CD4-positive, alpha-beta T cell treated with Interleukin-6 for 4 hours (primary cell): ENCODE data around the gene SPTSSA.
"Not testable (repeated sequence)": the region's sequence is repeated elsewhere in the genome, so short reads cannot be mapped to it uniquely, and the experiment has no call there.

Source experiments
- DNase-seq: peaks from one replicate; pipeline ENCODE4 v3.0.0-alpha.2; 2020; ENCODE audit warnings: mixed read lengths

The SPTSSA gene

DNA sequence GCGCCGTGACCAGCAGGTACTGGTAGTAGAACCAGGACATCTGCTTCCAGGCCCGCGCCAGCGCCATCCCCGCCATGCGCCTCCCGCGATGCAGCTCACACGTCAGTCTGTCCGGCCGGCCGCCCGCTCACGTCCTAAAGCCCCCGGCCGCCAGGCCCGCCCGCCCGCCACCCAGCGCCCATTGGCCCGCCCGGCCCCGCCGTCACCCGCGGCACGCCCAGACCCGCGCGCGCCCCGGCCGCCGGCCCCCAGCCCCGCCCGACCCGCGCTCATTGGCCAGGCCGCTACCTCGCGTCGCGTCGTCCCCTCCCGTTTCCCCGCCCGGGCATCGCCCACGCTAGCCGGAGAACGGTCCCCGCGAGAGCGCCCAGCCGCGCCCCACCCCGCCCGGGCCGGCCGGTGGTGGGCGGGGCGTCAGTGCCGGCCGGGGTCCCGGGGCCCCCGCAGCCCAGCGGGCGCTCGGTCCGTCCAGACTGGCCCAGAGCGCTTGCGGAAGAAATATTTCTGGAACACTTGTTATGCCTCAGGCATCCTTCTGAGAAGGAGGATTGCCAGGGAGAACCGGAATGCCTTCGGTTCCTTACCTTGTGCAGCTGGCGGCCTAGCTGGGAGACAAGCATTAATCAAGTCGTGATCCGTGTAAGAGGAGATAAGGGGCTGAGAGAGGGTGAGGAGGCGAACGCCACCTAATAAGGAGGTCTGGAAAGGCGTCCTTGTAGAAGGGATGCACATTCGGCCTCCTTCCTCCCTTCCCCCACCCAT lies at the start of gene SPTSSA:
SPTSSA (minus strand) TSS at position 109 of the 762 bp plus-strand sequence; CDS start at position 76, 33 bp downstream.
- peak; percentile 90 for DNase-seq

- DNase-seq, result no peak
Observed at GRCh38 chr14:34507884-34508283, 45.8 kb upstream of the SPTSSA start.

DNA sequence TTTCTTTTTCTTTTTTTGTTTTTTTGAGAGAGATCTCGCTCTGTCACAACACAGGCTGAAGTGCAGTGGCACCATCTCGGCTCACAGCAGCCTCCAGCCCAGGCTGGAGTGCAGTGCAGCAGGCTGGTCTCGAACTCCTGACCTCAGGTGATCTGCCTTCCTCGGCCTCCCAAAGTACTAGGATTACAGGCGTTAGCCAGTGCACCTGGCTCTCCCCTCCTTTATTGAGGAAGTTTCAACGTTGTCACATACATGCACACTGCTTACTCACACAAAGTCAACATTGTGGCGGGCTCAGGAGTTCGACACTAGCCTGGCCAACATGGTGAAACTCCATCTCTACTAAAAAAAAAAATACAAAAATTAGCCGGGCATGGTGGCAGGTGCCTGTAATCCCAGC lies 45.4 kb upstream of the SPTSSA start:
- DNase-seq, result no peak

- DNase-seq, result not testable (repeated sequence)
Observed at GRCh38 chr14:34505124-34505491, 43.1 kb upstream of the SPTSSA start.

DNA sequence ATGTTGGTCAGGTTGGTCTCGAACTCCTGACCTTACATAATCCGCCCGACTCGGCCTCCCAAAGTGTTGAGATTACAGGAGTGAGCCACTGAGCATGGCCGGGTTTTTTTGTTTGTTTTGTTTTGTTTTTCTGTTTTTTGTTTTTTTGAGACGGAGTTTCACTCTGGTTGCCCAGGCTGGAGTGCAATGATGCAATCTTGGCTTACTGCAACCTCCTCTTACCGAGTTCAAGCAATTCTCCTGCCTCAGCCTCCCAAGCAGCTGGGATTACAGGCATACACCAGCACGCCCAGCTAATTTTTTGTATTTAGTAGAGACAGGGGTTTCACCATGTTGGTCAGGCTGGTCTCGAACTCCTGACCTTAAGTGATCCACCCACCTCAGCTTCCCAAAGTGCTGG lies 42.0 kb upstream of the SPTSSA start:
- not testable (repeated sequence) for DNase-seq

DNA sequence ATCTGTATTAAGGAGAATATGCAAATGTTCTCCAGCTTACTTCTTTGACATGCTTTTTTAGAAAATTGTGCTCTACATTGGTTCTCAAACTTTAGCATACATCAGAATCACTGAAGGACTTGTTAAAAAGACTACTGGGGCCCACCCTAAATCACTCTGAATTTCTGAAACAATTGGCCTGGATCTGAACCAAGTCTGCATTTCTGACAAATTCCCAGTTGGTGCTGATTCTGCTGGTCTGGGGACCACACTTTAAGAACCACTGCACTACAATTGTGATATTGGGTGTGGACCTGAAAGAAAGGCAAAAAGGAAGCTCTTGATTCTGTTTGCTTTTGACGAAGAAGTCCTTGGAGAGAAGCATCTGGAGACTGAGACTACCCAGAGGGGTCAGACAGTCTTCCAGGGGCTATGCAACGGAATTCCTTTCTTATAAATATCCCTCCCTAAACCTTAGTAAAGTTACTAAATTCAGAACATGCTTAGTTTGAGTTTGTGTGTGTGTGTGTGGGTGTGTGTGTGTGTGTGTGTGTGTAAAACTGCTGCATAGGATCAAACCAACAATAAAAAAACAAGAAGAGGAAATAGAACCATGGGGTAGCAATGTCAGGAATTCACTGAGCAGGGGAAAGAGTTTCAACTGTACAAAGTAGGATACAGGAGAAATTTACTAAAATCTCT lies 40.6 kb upstream of the SPTSSA start:
- DNase-seq, result no peak

DNA sequence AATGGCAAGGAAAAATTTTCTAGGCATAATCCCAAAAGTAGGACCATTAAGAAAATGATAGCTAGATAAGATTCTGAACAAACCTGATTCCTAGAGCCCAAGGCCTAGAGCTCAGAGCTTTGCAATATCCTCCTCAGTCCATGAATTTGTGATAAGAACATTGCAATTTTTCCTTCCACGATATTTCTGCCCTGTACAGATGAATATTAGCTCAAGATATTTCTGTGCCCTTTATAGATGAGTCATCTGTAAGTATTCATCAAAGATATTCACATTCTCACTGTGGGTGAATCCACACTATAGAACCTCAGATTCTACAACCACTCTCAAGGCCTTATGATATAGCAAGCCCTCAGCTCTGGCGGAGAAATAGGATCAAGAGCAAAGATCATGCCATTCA lies 40.0 kb upstream of the SPTSSA start:
- DNase-seq, result no peak

DNA sequence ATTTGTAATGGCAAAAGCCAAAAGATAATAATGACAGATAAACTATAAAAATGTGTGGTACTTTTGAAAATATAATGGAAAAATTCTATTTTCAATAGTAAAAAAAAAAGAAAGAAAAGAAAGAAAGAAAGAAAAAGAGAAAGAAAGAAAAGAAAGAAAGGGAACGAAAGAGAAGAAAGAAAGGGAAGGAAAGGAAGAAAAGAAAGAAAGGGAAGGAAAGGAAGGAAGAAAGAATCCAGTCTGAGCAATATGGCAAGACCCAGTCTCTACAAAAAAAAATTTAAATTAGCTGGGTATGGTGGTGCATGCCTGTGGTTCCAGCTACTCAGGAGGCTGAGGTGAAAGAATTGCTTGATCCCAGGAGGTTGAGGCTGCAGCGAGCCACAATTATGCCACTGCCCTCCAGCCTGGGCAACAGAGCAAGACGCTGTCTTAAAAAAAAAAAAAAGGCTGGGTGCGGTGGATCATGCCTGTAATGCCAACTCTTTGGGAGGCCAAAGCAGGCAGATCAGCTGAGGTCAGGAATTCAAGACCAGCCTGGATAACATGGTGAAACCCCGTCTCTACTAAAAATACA lies 39.1 kb upstream of the SPTSSA start:
- DNase-seq, result no peak

DNA sequence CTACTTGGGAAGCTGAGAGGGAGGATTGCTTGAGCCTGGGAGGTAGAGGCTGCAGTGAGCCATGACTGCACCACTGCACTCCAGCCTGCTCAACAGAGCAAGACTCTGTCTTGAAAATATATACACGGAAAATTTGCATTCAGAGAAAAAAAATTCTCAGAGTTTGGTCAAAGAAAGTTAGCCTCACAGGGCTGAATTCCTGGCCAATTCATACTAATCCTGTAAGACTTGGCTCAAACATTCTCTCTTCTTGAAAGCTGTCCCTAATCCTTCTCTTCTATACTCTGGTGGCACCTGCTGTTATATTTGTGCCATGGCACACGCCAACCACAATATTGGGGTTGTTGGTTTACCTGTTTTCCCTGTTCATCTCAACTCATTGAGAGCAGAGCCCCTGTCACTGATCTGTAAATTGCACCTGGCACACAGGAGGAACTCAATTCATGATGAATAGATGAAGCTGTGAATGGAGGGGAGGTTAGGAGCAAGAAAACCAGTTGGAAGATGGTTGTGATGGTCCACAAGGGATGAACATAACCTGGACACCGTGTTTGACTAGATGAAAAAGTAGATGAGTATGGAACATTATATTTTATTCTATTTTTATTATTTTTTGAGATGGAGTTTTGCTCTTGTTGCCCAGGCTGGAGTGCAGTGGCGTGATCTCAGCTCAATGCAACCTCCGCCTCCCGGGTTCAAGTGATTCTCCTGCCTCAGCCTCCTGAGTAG lies 36.8 kb upstream of the SPTSSA start:
- no peak for DNase-seq

- no peak for DNase-seq
Observed at GRCh38 chr14:34496679-34497513, 34.9 kb upstream of the SPTSSA start.

DNA sequence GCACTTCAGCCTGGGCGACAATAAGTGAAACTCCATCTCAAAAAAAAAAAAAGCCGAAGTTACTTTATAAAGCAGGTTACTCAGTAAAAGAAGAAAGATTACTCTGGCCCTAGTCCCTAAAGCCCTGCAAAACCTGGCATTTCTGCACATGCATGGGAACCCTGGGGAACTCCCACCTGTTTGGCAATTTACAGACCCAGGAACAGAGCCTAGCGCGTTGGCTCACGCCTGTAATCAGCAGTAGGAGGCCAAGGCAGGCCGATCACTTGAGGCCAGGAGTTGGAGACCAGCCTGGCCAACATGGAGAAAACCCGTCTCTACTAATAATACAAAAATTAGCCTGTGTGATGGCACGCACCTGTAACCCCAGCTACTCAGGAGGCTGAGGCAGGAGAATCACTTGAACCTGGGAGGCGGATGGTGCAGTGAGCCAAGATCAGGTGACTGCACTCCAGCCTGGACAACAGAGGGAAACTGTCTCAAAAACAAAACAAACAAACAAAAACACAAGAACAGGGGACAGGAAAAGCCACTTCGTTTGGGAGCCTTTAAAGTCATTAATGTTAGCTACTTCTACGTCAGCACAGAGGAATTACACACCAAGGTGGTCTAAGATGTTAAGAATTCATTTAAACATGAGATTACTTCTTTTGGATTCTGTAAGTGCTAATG lies 34.1 kb upstream of the SPTSSA start:
- no peak for DNase-seq

GRCh38 chr14:34489324-34489723 lies 27.3 kb upstream of the SPTSSA start:
- DNase-seq, result no peak

DNA sequence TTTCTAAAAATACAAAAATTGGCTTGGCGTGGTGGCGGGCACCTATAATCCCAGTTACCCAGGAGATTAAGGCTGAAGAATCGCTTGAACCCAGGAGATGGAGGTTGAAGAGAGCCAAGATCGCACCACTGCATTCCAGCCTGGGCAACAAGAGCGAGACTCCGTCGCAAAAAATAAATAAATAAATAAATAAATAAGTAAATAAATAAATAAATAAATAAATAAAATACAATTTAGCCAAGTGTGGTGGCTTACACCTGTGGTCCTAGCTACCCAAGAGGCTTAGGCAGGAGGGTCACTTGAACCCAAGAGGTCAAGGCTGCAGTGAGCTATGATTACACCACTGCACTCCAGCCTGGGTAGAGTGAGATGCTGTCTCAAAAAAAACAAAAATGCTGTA lies 26.5 kb upstream of the SPTSSA start:
- DNase-seq, result no peak

GRCh38 chr14:34484726-34485125 lies 22.7 kb upstream of the SPTSSA start:
- no peak for DNase-seq

GRCh38 chr14:34482463-34482862 lies 20.4 kb upstream of the SPTSSA start:
- DNase-seq, result no peak

DNA sequence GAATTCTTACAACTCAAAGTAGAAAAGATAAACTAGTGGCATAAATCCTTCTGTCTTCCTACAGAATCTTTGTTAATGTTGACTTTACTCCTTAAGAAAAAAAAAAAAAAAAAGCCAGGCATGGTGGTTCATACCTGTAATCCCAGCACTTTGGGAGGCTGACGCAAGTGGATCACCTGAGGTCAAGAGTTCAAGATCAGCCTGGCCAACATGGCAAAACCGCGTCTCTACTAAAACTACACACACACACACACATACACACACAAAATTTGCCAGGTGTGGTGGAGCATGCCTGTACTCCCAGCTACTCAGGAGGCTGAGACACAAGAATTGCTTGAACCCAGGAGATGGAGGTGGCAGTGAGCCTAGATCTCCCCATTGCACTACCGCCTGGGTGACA lies 17.7 kb upstream of the SPTSSA start:
- no peak for DNase-seq

- no peak for DNase-seq
Observed at GRCh38 chr14:34478261-34478660, 16.2 kb upstream of the SPTSSA start.

GRCh38 chr14:34476036-34476435 lies 14.0 kb upstream of the SPTSSA start:
- not testable (repeated sequence) for DNase-seq

DNA sequence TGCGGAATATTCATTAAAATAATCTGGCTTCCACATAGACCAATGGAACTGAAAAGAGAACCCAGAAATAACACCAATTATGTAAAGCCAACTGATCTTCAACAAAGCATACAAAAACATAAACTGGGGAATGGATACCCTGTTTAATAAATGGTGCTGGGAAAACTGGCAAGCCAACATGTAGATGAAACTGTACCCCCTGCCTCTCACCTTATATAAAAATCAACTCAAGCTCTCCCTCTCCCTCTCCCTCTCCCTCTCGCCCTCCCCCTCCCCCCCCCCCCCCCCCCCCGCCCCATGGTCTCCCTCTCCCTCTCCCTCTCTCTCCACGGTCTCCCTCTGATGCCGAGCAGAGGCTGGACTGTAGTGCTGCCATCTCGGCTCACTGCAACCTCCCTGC lies 13.1 kb upstream of the SPTSSA start:
- DNase-seq, result no peak

- DNase-seq, result no peak
Observed at GRCh38 chr14:34474187-34474679, 12.2 kb upstream of the SPTSSA start.

DNA sequence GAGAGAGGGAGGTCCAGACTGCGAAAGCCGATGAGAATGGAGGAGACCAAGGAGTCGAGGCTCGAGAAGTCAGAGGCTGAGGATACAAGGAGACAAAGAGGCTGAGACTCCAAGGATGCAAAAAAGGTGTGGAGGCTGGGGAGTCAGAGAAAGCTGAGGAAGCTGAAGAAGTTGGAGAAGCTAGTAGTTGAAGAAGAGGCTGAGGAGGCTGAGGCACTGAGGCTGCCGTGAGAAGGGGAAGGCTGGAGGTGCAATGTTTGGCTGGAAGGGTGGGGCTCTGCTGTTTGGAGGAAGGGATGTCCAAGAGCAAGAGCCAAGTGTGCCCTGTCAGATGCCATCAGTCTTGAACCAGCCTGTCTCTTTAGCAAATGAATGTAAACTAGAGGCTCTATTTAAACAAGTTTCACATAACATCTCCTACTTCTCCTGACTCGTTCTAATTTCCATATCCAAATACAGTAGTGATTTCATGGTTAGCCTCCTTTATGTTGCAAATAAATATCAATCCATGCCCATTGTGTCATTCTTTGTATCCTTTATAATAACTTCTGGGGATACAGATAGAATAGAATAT lies 10.8 kb upstream of the SPTSSA start:
- DNase-seq, result no peak
